H7 (cell line): ENCODE data around the gene CLUH. TPM values are rescaled to one million over a fixed set of nuclear protein-coding genes. Genes with fewer than 3 reads are reported as not detected.
"Not testable (repeated sequence)": the region's sequence is repeated elsewhere in the genome, so short reads cannot be mapped to it uniquely, and the experiment has no call there.

ENCODE experiments used
- DNase-seq: peaks from one replicate; pipeline ENCODE4 v3.0.0; 2012
- H3K27me3 ChIP-seq: 2 replicates; pipeline ENCODE4 v1.6.0; 2011; ENCODE audit warnings: mild to moderate bottlenecking, low read length; ENCODE audit not compliant: control insufficient read depth, insufficient read depth
- H3K36me3 ChIP-seq: replicated peaks from 2 replicates; pipeline ENCODE4 v1.5.1; 2011; ENCODE audit warnings: low read length; ENCODE audit not compliant: control insufficient read depth, insufficient read depth
- H3K4me3 ChIP-seq: 2 replicates; pipeline ENCODE4 v1.5.1; 2011; ENCODE audit warnings: low read depth, mild to moderate bottlenecking, control low read depth, low read length, moderate library complexity; ENCODE audit not compliant: insufficient read depth
- total RNA-seq: library from RNA; depleted of rRNA; stranded (reverse); fragments of >200 nt; shearing (Covaris generic); gene quantifications from 2 replicates; pipeline ENCODE4 v1.2.3, GENCODE V29; 2014; rRNA removed

The CLUH gene
- total RNA-seq, 1 experiment from 2014 or later: 148 TPM

DNA sequence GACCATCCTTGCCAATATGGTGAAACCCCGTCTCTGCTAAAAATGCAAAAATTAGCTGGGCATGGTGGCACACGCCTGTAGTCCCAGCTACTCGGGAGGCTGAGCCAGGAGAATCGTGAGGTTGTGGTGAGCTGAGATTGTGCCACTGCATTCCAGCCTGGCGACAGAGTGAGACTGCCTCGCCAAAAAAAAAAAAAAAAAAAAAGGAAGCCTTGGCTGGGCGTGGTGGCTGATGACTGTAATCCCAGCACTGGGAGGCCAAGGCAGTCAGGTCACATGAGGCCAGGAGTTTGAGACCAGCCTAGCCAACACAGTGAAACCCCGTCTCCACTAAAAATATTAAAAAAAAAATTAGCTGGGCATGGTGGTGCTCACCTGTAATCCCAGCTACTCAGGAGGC is 52.2 kb downstream of the CLUH start:
- not testable (repeated sequence) for DNase-seq

GRCh38 chr17:2656283-2656682 is 55.3 kb downstream of the CLUH start:
- no peaks in the 10 kb centered on the region for H3K27me3 ChIP-seq
- no peak overlapping the region for H3K4me3 ChIP-seq
- no peaks in the 10 kb centered on the region for H3K36me3 ChIP-seq
- DNase-seq: no peak

More for the DNA sequence above, 52.2 kb downstream of the CLUH start:
- H3K27me3 ChIP-seq, H3K4me3 ChIP-seq, H3K36me3 ChIP-seq: not testable (repeated sequence)

GRCh38 chr17:2655546-2655945 is 56.0 kb downstream of the CLUH start:
- Histone ChIP-seq H3K36me3 (no peaks in the 10 kb centered on the region), H3K4me3 (no peak overlapping the region), H3K27me3 (no peaks in the 10 kb centered on the region)
- no peak for DNase-seq

- H3K36me3 ChIP-seq, H3K4me3 ChIP-seq, H3K27me3 ChIP-seq, DNase-seq: not testable (repeated sequence)
Observed at GRCh38 chr17:2652911-2653310, 58.7 kb downstream of the CLUH start.

GRCh38 chr17:2649191-2649590 is 62.4 kb downstream of the CLUH start:
- DNase-seq: no peak
- Histone ChIP-seq H3K4me3 (no peak overlapping the region), H3K27me3 (no peaks in the 10 kb centered on the region), H3K36me3 (no peaks in the 10 kb centered on the region)

DNA sequence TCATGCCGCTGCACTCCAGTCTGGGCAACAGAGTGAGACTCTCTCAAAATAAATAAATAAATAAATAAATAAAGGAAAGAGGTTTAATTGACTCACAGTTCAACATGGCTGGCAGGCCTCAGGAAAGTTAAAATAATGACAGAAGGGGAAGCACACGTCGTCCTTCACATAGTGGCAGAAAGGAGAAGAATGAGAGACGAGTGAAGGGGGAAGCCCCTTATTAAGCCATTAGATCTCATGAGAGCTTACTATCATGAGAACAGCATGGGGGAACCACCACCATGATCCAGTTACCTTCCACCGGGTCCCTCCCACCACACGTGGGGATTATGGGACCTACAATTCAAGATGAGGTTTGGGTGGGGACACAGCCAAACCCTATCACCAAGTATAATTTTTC is 63.6 kb downstream of the CLUH start:
- H3K27me3 ChIP-seq: no peaks in the 10 kb centered on the region
- no peak overlapping the region for H3K4me3 ChIP-seq
- no peaks in the 10 kb centered on the region for H3K36me3 ChIP-seq
- DNase-seq: no peak

DNA sequence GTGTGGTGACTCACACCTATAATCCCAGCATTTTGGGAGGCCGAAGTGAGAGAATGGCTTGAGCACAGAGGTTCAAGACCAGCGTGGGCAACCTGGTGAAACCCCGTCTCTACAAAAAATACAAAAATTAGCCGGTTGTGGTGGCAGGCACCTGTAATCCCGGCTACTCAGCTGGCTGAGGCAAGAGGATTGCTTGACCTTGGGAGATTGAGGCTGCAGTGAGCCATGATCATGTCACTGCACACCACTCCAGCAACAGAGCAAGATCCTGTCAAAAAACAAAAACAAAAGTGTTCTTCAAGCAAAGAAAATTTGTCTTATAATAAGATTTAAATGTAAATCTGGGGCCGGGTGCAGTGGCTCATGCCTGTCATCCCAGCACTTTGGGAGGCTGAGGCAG is 66.6 kb downstream of the CLUH start:
- DNase-seq: no peak
- Histone ChIP-seq H3K27me3 (no peaks in the 10 kb centered on the region), H3K4me3 (no peak overlapping the region), H3K36me3 (no peaks in the 10 kb centered on the region; the same call in 1 of the 2 replicates)

Other genes with a start within 250 kb of the CLUH start
- 21.3 and 31.6 TPM in 2 replicates for gene METTL16, start 199.9 kb downstream of the CLUH start, total RNA-seq
- gene PAFAH1B1, start 118.1 kb downstream of the CLUH start, total RNA-seq: 79.6 and 107 TPM in 2 replicates
- 2.5 and 3.7 TPM in 2 replicates for gene CCDC92B, start 37.9 kb upstream of the CLUH start, total RNA-seq
- gene RAP1GAP2, start 84.7 kb upstream of the CLUH start, total RNA-seq: 35.5 and 45.7 TPM in 2 replicates